PFSK-1 (cell line): Measurements from ENCODE around the gene SOX12.

Experiments used
- POLR2AphosphoS5 ChIP-seq: IDR thresholded peaks from 2 replicates; pipeline ENCODE4 v1.6.1; 2012; ENCODE audit warnings: low read depth, mild to moderate bottlenecking, control low read depth, low read length, moderate library complexity
- REST ChIP-seq, 2 experiments: IDR thresholded peaks; 2 replicates each; pipeline versions ENCODE4 v1.6.1 to v1.8.0; 2011 to 2012; ENCODE audit warnings: low read depth in 2 of 2, low read length in 2 of 2, control low read depth in 1 of 2, inconsistent platforms in 1 of 2, mild to moderate bottlenecking in 1 of 2, moderate library complexity in 1 of 2; ENCODE audit not compliant: insufficient read depth in 1 of 2
- SIN3A ChIP-seq: IDR thresholded peaks from 2 replicates; pipeline ENCODE4 v1.6.1; 2012; ENCODE audit warnings: mild to moderate bottlenecking, low read length, moderate library complexity, borderline replicate concordance; ENCODE audit not compliant: insufficient read depth

DNA sequence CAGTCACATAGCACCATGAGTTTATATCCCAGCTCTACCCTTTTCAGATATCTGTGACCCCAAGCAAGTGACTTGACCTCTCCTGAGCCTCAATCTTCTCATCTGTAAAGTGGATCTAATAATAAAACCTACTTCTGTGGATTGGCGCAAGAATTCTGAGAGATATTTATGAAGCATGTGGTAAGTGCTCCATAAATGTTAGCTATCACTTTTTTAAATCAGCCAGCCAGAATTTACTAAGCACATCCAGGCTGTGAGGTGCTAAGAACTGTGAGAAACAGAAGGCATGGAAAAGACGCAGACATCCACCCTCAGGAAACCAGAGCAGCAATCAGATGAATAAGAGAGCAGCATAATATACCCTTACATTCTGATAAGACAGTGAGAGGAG lies 35.7 kb upstream of the SOX12 start:
- TF ChIP-seq REST (IDR thresholded peaks at IDR 0.05; ENCODE audit: insufficient read depth in 1 of 2, low read depth in 2 of 2, low read length in 2 of 2): no peak
- TF ChIP-seq POLR2AphosphoS5: no peak
- TF ChIP-seq SIN3A: no peak
